HG03575 (cell line): ENCODE measurements around the gene CTDSPL.

Experiments
- ATAC-seq: cut with Tn5 transposase; IDR thresholded peaks from one replicate; pipeline ENCODE4 v1.9.1; 2021; ENCODE audit not compliant: unreplicated experiment, insufficient number of reproducible peaks, low FRiP score; ENCODE audit errors: extremely low read depth

The CTDSPL gene

GRCh38 chr3:37934631-37935289, 73.1 kb downstream of the CTDSPL start:
- no peak for ATAC-seq

- no peak for ATAC-seq
Observed at GRCh38 chr3:37935290-37935668, 73.6 kb downstream of the CTDSPL start.

- ATAC-seq: no peak
Observed at GRCh38 chr3:37935756-37936666, 74.3 kb downstream of the CTDSPL start.

GRCh38 chr3:37937156-37937555, 75.5 kb downstream of the CTDSPL start:
- ATAC-seq: no peak

- no peak for ATAC-seq
Observed at GRCh38 chr3:37938011-37938410, 76.3 kb downstream of the CTDSPL start.

- no peak for ATAC-seq
Observed at GRCh38 chr3:37940242-37940908, 78.7 kb downstream of the CTDSPL start.

- ATAC-seq: no peak
Observed at GRCh38 chr3:37941608-37942508, 80.2 kb downstream of the CTDSPL start.

GRCh38 chr3:37942646-37943045, 81.0 kb downstream of the CTDSPL start:
- ATAC-seq: no peak

GRCh38 chr3:37943126-37943525, 81.4 kb downstream of the CTDSPL start:
- no peak for ATAC-seq

- ATAC-seq: no peak
Observed at GRCh38 chr3:37943631-37944314, 82.1 kb downstream of the CTDSPL start.

GRCh38 chr3:37944391-37944842, 82.7 kb downstream of the CTDSPL start:
- ATAC-seq: no peak

- ATAC-seq: no peak
Observed at GRCh38 chr3:37945156-37945806, 83.6 kb downstream of the CTDSPL start.

- ATAC-seq: no peak
Observed at GRCh38 chr3:37945807-37946530, 84.3 kb downstream of the CTDSPL start.

GRCh38 chr3:37946531-37946889, 84.8 kb downstream of the CTDSPL start:
- no peak for ATAC-seq

GRCh38 chr3:37949866-37950265, 88.2 kb downstream of the CTDSPL start:
- no peak for ATAC-seq

- no peak for ATAC-seq
Observed at GRCh38 chr3:37952564-37952963, 90.9 kb downstream of the CTDSPL start.

GRCh38 chr3:37953226-37953625, 91.5 kb downstream of the CTDSPL start:
- ATAC-seq: no peak
